HG03520 (cell line): ENCODE results near the gene YWHAB.
"Not testable (repeated sequence)": the region's sequence is repeated elsewhere in the genome, so short reads cannot be mapped to it uniquely, and the experiment has no call there.

Experiments
- ATAC-seq: cut with Tn5 transposase; IDR thresholded peaks from one replicate; pipeline ENCODE4 v1.9.1; 2021; ENCODE audit warnings: mild to moderate bottlenecking, moderate library complexity; ENCODE audit not compliant: unreplicated experiment

Gene YWHAB

DNA sequence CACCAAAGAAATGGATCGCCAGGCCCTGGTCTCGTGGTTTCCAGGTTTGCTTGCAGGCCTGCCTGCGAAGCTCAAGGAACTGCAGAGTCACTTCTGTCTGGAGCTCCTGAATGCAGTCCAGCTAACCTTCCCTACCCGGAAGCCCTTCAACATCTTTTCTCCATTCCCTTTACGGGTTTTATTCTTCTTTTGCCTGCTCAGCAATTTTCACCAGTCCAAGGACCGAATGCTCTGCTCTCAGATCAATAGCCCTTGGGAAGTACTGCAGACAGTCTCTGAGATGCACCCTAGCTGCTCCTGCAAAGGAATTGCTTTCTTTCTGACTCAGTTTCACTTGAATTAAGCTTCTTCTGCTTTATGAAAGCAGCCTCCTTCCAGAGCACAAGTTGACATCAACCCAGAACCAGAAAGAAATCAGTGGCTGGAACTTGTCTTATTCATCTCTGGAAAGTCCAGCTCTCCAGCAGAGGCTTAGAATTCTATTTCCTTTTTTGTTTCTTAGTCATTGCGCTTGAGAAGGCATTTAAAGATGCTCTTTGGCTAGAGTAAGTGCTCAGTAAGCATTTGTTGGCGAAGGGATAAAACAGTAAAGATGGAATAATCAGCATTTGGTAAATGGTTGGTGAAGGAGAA, 18.7 kb upstream of the YWHAB start:
- ATAC-seq: no peak

DNA sequence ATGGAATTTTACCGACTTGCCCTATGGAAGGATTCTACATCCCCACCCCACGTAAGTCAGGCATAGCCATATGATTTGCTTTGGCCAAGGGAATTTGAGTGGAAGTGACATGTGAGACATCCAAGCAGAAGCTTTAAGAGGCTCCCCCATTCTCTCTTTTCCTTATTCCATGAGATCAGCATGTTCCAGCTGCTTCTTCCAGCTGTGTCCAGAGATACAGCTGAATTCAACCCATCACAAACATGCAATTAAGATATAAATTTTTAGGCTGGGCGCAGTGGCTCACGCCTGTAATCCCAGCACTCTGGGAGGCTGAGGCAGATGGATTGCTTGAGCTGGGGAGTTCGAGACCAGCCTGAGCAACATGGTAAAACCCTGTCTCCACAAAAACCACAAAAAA, 16.0 kb upstream of the YWHAB start:
- no peak for ATAC-seq

DNA sequence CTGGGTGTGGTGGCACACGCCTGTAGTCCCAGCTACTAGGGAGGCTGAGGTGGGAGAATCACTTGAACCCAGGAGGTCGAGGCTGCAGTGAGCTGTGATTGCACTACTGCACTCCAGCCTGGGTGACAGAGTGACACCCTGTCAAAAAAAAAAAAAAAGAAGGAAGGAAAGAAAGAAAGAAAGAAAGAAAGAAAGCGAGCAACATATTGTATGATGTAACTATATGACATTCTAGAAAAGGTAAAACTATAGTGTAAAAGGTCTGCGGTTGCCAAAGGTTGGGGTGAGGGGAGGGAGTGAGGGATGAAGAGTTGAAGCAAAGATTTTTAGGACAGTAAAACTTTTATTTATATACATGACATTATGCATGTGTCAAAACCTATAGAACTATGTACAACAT, 3.1 kb upstream of the YWHAB start:
- not testable (repeated sequence) for ATAC-seq

DNA sequence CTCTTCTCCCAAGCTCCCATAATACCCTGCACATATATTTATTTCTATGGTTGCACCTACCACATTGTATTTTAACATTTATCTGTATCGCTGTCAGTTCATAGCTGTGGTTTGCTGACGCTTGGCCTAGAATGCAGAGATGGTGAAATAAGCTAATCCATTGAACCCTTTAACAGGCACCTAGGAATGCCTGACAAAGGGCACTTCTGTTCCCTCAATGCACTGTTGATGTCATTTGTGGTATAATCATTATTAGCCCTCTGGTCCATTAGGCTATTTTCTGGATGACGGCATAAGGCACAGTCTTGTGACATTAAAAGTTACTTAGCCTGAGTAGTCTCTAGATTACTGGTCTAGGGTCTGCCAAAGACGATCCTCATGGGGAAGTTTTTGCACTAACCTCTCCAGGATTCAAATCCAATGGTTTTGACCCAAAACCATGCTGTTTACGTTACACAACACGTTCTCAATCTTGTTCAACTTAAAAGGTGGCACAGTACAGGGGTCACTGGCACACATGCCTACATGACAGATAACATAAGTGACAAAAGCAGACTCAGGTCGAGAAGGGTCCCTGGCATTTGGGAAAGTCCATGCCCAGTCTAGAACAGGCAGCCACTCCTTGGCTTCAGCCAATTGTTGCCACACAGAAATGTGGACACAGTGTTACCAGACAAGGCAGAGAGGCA, 2.1 kb upstream of the YWHAB start:
- ATAC-seq: no peak

DNA sequence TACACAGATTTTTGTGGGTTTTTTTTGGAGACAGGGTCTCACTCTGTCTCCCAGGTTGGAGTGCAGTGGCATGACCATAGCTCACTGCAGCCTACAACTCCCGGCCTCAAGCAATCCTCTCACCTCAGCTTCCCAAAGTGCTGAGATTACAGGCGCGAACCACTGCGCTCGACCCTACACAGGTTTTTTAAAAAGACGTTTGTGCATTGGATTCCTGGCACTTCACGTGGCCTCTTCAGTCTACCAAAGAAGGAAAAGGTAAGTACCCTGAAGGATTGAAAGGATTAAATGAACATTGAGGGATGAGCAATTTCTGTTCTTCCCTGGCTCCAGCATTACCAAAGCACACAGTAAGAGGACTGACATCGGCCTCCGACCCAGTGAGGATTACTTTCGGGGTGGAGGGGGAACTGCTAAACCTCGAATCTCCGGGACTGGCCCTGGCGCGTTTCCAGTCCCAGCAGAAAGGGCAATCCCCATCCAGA, 556 bp upstream of the YWHAB start:
- no peak for ATAC-seq

DNA sequence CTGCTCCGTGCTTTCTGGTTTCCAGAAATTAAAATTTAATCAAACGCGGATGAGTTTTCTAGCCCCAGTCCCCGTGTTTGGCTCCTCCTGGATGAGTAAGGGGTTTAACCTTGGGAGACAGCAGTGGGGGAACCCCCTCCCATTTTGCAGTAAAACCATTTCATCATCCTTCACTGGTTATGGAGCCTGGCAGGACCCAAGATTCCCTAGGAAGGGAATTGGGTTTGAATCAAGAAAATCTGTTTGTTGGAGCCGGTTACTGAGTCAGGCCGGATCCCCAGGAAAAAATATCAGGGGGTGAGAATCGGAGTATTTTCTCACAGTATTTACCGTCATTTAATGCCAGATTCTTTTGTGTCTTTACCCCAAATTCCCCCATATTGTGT, 754 bp downstream of the YWHAB start:
- ATAC-seq: no peak

DNA sequence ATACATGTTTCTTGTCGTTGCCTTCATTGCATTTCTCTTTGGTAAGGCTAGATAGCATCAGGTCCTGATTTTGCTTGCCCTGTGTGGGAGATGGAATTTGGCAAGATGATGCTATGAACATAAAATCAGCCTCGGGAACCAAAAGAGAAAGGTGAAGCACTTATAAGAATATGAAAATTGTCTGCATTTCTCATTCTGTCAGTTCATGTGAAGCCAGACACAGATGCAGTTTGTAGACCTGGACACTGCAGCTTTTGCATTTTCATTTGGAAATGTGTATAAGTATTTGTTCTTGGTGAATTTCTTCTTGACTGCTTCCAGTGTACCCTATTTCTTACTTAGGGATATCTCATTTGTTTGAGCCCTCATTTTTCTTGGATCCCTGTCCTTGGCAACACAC, 1.3 kb downstream of the YWHAB start:
- ATAC-seq: no peak

DNA sequence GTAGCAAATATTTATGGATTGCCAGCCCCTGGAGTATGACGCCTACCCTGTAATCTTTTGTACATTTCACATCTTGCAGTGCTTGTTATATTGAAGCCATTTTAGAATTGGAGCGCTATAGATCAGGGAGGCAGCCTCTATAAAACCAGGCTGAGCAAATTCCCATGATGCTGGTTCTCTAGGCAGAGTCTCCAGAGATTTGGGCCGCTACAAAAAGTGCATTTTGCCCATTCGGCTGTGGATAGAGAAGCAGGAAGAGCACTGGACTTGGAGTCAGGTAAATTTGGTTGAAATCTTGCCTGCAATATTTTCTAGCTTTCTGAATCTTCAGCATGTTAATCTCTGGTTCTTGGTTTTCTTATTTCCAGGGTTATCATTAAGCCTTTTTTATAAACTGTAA, 2.0 kb downstream of the YWHAB start:
- no peak for ATAC-seq

DNA sequence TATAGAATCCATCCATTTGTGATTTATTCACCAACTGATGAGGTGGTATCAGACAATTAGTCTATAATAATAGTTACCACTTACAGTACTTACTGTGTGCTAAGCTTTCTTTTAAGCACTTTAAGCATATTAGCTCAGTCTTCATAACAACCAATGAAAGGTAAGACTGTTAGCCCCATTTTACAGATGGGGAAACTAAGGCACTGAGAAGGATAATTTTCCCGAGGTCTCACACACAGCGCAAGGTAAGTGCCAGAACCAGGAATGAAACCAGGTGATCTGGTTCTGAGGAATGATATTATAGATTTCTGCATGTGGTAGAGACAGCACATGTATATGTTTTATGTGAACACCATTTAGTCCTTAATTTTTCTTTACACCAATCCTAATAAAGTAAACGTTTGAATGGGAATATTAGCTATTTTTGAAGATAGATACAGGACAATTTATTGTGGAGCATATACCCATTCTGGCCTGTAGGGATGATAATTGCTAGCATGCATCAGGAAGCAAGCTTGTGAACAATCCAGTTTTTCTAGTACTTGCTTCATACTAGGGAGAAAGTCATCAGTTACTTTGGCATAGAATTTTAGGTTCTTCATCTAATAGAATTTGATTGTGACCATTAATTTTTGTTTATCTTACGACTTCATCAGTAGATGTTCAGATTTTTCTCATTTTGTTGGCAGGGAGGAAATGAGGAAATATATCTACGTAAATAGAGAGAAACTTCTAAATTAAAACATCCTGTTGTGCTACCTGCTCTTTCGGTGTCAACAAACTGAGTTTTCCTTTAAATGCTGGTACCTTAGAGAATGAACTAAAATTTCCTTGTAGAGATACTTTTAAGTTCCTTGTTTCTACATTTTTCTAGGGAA, 3.0 kb downstream of the YWHAB start:
- no peak for ATAC-seq

DNA sequence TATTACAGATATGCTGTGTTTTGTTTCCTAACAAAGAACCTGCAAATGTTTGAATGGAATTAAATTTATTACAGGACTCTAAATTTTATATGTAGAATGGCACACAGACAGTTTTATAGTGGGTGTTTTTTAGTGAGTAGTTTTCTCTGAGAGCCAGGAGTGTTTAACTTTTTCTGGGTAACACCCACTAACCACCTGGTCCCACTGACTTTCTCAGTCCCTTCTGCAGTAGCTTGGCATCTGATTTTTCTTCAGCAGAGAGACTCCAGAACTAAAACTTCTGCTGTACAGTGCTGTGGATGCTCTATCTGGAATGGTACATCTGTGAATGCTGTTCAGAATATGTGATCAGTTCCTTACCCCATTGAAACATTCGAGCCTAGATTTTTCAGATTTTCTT, 6.3 kb downstream of the YWHAB start:
- no peak for ATAC-seq

DNA sequence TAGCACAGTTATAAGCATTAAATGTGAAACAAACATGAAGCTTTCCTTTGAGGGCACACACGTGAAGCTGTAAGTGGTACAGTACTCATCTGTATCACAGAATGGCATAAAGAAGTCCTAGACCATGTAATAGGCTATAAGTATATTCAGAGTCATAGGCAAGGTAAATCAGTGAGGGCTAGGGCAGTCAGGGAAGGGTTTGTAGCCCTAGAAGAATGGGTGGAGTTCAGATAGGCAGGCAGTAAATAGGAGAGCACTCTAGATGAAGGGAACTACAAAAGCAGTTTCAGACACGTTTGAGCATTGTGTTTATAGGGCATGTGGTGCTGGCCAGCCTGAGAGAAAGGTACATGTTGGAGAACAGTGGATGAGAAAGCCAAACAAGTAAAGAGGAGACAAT, 9.5 kb downstream of the YWHAB start:
- ATAC-seq: no peak

DNA sequence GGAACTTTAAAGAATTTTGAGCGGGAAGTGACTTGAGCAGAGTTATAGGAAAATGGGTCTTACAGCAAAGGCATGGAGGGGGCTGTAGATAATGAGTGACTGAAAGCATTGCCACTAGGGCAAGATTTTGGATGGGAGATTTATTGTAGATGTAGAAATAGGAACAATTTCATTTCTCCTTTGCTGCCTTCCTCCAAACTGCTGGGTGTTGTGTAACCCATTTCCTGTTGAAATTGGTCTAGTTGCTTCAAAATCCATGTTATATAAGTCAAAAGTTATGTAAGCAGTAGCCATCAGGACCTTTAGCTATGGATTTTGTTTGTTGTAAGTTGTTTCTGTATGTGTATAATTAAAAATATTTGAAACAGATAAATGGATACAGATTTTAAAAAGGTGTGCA, 11.1 kb downstream of the YWHAB start:
- no peak for ATAC-seq

DNA sequence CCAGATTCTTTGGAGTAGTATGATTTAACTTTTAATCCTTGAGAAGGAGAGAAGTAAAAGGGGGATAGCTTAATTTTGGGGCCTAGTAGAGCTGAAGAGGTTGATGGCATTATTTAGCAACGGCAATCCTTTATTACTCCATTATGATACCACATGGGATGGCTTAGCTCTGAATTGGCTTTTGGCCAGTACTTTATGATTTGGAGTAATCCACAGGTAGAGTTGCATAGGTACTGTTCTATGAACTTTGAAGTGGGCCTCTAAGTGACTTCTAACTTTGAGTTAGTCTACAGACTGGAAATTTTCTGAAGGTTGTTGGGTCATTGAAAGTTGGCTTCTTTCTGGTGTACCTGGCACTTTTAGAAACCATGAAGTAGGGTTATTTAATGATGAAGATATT, 11.6 kb downstream of the YWHAB start:
- no peak for ATAC-seq

DNA sequence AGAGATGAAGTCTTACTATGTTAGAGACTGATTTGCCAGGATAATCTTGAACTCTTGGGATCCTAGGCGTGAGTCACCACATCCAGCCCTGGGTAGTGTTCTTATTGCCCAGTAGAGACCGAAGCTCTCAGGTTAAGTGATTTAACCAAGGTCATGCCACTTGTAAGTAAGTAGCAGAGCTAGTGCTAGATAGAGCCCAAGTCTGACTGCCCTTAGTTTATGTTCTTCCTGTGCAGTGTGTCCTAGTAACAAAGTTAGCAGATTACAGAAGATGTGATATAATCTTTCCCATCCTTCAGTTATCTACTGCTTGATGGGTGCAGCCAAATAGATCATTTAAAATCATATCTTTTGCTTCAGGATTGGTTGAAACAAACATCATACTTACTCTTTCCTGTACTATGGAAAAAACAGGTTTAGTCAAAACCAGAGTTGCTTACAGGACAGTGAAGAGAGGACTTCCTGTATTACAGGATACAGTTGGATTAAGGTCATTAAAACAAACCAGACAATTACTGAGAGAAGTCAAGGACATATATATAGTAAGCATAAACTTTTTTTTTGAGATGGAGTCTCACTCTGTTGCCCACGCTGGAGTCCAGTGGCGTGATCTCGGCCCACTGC, 14.8 kb downstream of the YWHAB start:
- ATAC-seq: no peak

DNA sequence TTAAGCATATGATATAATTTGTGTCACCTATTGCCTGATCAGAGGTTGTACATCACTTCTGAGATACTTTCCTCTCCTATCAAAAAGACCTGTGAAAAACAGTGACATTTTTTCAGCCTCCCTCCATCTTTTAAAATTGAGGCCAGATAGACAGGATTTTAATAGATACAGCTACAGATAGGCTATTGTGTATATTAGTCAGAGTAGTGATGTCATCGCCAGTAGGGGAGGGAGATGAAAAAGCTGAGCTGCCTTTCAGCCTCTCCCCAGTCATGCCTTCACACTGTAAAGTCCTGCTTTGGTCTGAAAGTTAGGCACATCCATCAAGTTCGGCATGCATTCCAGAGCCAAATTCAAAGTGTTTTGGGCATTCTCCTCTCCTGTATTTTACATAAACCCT, 16.5 kb downstream of the YWHAB start:
- ATAC-seq: no peak

DNA sequence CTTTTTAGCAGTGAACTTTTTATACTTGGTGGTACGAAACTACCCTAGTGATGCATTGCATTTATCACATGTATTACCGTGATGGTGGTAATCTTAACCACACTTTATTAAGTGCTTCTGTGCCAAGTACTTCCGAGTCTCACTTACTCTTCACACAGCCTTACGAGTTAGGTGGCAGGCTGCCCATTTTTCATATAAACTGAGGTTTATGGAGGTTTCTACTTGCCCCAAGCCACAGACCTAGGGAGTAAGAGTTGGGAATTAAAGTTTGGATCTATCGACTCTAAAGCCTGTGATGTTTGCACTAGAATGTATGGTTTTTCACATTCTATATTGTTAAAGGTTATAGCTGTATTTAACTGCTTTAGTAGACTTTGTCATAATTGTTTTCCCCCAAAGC, 18.9 kb downstream of the YWHAB start:
- no peak for ATAC-seq

DNA sequence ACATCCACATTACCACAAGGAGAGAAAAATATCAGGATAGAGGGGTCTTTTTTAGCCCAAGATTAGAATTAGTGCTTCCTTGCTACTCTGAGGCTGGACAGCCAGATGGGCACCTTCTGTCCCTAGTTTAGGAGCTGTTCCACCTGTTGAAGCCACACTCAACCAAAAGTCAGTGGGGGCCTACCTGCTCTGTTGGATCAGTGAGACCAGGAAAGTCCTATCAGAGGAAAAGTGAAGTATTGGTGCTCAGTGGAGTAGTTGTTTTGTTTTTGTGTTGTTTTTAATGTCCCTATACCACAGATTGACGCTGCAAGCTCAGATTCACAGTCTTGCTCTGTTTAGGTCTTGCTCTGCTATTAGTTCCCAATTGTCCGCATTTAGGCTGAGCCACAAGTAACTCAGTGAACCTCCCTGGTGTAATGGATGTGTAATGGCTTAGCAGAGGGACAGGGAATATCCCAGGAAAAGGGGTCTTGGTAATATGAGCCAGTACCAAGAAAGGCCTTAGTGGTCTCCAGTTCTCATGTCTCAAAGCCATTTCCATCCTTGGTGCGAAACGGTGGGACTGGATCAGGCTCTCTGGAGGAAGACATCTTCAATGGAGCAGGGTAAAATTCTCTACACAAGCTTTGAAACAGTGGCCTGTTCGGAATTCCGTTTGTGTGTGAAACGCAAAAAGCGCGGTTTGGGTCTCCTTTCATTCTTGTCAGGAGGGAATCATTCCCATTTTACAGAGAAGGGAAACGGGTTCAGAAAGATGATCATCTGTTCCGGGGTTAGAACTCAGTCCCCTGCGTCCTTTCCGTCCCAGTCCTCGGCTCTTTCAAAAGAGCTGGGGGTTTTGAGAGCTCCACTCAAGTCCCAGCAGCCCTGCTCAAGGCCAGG, 23.7 kb downstream of the YWHAB start:
- no peak for ATAC-seq

DNA sequence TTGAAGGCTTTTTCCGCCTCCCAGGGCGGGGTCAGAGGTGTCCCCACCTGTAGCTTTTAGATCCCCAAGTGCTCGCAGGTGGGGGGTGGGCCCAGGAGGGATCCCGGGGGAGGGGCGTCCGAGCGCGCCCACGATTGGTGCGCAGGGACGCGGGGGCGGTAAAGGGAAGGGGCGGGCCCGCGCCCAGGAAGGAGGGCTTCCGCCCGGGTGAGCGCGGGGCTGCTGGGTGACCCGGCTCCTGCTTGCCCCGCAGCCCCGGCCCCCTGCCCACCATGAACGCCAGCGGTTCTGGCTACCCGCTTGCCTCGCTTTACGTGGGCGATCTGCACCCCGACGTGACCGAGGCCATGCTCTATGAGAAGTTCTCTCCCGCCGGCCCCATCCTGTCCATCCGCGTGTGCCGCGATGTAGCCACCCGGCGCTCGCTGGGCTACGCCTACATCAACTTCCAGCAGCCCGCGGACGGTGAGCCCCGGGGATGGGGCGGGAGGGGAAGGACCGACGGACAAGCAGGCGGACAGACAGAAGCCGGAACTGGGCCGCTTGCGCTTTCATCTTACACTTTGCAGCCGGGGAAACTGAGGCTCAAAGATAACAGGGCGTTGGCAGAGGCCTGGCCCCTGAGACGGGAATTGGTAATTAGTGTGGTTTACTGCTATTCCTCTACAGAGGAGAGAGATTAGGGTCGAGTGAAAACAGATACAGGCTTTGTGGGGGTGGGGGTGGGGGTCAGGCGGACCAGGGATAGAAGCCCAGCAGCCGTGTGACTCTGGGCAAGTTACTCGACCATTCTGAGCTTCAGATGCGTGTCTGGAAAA, 24.6 kb downstream of the YWHAB start, which contains the start of gene PABPC1L:
Gene PABPC1L, plus strand, starts transcription at position 189 of the 818 bp plus-strand sequence. Its CDS starts 84 bp downstream, at position 273.
- ATAC-seq: peak; percentile 77

DNA sequence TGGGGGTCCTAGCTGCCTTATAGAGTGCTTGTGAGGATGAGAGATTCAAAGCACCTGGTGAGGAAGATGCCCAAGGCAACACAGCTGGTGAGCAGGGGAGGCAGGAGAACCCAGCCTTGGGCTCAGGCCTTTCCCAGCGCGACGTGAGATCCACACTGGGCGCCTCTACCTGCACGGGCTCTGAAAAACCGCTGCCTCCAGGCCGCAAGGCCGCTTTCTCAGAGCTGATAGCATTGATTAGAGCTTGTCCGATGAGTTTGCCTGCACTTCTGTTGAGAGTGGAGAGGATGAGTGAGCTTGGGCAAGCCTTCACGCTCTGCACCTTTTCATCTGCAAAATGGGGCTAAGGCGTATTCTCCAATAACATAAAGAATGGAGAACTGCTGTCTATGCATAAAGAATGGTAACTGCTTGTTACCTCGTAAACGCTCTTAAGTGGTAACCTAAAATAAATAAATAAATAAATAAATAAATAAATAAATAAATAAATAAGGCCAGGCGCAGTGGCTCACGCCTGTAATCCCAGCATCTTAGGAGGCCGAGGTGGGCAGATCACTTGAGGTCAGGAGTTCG, 25.3 kb downstream of the YWHAB start:
- no peak for ATAC-seq
